Measurements from ENCODE around the gene ZNF532.

DNA sequence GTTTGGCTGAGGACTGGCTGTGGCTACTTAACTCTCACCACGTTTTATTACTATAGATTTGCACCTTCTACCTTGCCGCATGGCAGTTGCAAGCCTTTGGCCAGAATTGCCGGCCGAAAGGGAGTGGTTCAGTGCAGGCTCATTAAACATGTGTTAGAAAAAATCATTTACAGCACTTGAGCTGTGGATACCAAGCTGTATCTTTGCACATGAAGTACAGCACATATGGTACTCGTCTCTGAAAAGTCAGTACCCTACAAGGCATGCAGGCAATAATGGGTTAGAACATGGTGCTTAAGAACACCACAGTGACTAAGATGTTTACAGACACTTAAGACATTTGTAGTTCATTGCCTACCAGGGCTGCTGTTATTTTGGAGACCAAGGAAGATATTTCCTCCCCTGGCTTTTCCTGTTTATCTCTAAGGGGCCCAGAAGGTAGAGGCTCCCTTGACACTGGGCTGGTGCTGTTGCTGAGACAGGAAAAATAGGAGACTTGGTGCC is 103.1 kb downstream of the ZNF532 start:
- TF ChIP-seq, protein P1, sequence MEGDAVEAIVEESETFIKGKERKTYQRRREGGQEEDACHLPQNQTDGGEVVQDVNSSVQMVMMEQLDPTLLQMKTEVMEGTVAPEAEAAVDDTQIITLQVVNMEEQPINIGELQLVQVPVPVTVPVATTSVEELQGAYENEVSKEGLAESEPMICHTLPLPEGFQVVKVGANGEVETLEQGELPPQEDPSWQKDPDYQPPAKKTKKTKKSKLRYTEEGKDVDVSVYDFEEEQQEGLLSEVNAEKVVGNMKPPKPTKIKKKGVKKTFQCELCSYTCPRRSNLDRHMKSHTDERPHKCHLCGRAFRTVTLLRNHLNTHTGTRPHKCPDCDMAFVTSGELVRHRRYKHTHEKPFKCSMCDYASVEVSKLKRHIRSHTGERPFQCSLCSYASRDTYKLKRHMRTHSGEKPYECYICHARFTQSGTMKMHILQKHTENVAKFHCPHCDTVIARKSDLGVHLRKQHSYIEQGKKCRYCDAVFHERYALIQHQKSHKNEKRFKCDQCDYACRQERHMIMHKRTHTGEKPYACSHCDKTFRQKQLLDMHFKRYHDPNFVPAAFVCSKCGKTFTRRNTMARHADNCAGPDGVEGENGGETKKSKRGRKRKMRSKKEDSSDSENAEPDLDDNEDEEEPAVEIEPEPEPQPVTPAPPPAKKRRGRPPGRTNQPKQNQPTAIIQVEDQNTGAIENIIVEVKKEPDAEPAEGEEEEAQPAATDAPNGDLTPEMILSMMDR (IDR thresholded peaks at IDR 0.05), result no peak
- TF ChIP-seq POLR2A (IDR thresholded peaks at IDR 0.05), result no peak
